MM.1S (cell line): ENCODE data around the gene CX3CL1.

Experiments used
- DNase-seq: peaks from one replicate; pipeline ENCODE4 v3.0.0-alpha.2; 2015
- H2AFZ ChIP-seq: fragments of 300-600 bp; sonication (generic); 2 replicates; pipeline ENCODE4 v1.6.0; 2016; ENCODE audit warnings: antibody characterized with exemption, low read length
- H3F3A ChIP-seq: fragments of 300-600 bp; sonication (generic); 2 replicates; pipeline ENCODE4 v1.6.1; 2016; ENCODE audit warnings: mild to moderate bottlenecking, antibody characterized with exemption, low read length, moderate library complexity, mixed read lengths; ENCODE audit not compliant: insufficient read depth
- H3K27ac ChIP-seq: fragments of 300-600 bp; sonication (generic); 2 replicates; pipeline ENCODE4 v1.5.1; 2016; ENCODE audit warnings: mild to moderate bottlenecking, low read length
- H3K27me3 ChIP-seq: fragments of 300-600 bp; sonication (generic); replicated peaks from 2 replicates; pipeline ENCODE4 v1.6.0; 2016; ENCODE audit warnings: low read length; ENCODE audit not compliant: insufficient read depth
- H3K36me3 ChIP-seq: fragments of 300-600 bp; sonication (generic); replicated peaks from 2 replicates; pipeline ENCODE4 v1.6.1; 2016; ENCODE audit warnings: mild to moderate bottlenecking, low read length, mixed read lengths; ENCODE audit not compliant: insufficient read depth
- H3K4me1 ChIP-seq: fragments of 300-600 bp; sonication (generic); 2 replicates; pipeline ENCODE4 v1.6.1; 2016; ENCODE audit warnings: low read length, mixed read lengths
- H3K4me2 ChIP-seq: fragments of 300-600 bp; sonication (generic); 2 replicates; pipeline ENCODE4 v1.6.0; 2016; ENCODE audit warnings: low read depth, low read length
- H3K4me3 ChIP-seq: fragments of 300-600 bp; sonication (generic); 2 replicates; pipeline ENCODE4 v1.5.1; 2016; ENCODE audit warnings: low read length, mixed read lengths
- H3K79me2 ChIP-seq: fragments of 300-600 bp; sonication (generic); 2 replicates; pipeline ENCODE4 v1.6.1; 2016; ENCODE audit warnings: mixed run types, low read length, mixed read lengths
- H3K9ac ChIP-seq: fragments of 300-600 bp; sonication (generic); 2 replicates; pipeline ENCODE4 v1.6.1; 2016; ENCODE audit warnings: low read length, mixed read lengths
- H3K9me2 ChIP-seq: fragments of 300-600 bp; sonication (generic); replicated peaks from 2 replicates; pipeline ENCODE4 v1.6.1; 2016; ENCODE audit warnings: mild to moderate bottlenecking, low read length, mixed read lengths; ENCODE audit not compliant: insufficient read depth
- H3K9me3 ChIP-seq: fragments of 300-600 bp; sonication (generic); replicated peaks from 2 replicates; pipeline ENCODE4 v1.6.1; 2016; ENCODE audit warnings: mild to moderate bottlenecking, low read length, mixed read lengths; ENCODE audit not compliant: insufficient read depth
- H4K20me1 ChIP-seq: fragments of 300-600 bp; sonication (generic); 2 replicates; pipeline ENCODE4 v1.6.1; 2016; ENCODE audit warnings: mild to moderate bottlenecking, low read length, moderate library complexity, mixed read lengths; ENCODE audit not compliant: insufficient read depth
- CTCF ChIP-seq: fragments of 300-600 bp; sonication (generic); IDR thresholded peaks from 2 replicates; pipeline ENCODE4 v1.5.1; 2016; ENCODE audit warnings: antibody characterized with exemption, low read length, mixed read lengths
- EZH2 ChIP-seq: fragments of 300-600 bp; sonication (generic); optimal IDR thresholded peaks from 2 replicates; pipeline ENCODE3; 2017; ENCODE audit warnings: low read depth, mild to moderate bottlenecking, antibody characterized with exemption, low read length, mixed read lengths
- EZH2phosphoT487 ChIP-seq: fragments of 300-600 bp; sonication (generic); IDR thresholded peaks from 2 replicates; pipeline ENCODE4 v1.6.1; 2018; ENCODE audit warnings: antibody characterized with exemption, low read length

Gene CX3CL1

DNA sequence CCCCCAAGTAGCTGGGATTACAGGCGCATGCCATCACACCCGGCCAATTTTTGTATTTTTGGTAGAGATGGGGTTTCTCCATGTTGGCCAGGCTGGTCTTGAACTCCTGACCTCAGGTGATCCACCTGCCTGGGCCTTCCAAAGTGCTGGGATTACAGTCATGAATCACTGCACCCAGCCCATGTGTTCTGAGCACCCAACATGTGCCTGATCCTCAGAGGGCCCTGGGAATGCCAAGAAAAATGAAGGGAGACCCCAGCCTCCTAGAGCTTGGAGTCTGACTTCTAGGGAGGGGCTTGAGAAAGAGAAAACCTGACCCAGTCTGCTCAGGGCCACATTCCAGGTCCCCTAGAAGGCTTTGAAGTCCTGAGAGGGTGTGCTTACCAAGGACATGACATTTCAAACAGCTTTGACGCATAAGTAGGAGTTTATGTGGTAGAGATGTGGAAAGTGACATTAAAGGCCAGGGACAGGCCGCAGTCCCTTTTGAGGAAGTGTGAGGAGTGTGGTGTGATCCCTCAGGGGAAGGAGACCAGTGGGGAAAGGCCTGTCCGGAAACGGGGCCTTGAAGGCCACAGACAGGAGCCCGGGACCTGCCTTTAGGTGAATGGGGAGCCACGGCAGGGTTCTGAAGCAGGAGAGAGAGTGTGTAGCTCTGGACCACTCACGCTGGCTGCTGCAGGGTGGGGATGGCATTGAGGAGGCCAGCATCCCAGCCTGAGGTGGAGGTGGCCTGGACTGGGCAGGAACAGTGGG, 14.8 kb upstream of the CX3CL1 start:
- Histone ChIP-seq H3K36me3 (no peaks in the 10 kb centered on the region), H2AFZ (no peak overlapping the region), H4K20me1 (no peaks in the 10 kb centered on the region), H3K4me2 (no peak overlapping the region), H3K27ac (no peak overlapping the region), H3K9ac (no peak overlapping the region), H3K27me3 (no peaks in the 10 kb centered on the region), H3K4me3 (no peak overlapping the region), H3K9me3 (no peaks in the 10 kb centered on the region), H3K9me2 (no peaks in the 10 kb centered on the region), H3K4me1 (no peaks in the 10 kb centered on the region), H3K79me2 (no peaks in the 10 kb centered on the region), H3F3A (no peaks in the 10 kb centered on the region)
- TF ChIP-seq CTCF = no peak
- TF ChIP-seq EZH2phosphoT487 = no peak
- no peak for TF ChIP-seq EZH2
- DNase-seq = no peak

DNA sequence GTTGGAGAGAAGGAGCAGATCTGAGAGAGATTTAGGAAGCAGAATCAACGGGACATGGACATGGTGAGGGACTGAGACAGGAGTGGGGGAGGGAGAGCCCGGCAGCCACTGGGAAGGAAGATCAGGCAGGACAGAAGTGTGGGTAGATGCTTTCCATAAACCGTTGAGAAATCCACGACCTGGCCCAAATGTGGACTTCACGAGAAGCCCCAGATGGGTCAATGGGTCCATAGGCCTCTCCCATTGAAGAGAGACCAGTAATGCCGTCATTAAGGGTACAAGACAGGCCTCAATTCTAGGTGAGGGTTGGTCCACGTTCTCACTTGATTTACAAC, 14.2 kb upstream of the CX3CL1 start:
- no peak overlapping the region for H3K27ac ChIP-seq
- H3K9ac ChIP-seq = no peak overlapping the region

DNA sequence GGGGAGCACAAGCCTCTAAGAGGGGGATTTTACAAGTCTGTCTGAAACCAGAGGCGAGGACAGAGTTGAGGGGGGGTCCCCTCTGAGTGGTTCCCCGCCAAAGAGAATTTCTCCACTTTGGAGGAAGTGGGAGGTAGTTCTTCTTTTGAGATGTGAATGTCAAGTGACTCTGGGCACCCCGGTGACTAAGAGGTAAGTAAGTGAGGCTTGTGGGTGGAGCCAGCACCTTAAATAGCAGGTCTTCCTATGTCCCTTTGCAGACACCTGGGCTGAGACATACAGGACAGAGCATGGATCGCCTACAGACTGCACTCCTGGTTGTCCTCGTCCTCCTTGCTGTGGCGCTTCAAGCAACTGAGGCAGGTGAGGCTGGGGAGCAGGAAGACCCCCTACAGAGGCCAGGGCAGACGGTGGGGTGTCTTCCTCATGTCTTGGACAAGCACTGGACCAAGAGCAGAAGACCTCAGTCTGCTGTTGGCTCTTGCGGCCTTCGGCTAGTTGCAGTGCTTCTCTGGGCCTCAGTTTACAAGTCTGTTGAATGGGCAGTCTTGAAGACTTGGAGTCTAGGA, 13.7 kb upstream of the CX3CL1 start, which contains the start of gene CCL22:
Gene CCL22, plus strand, starts transcription at position 257 of the 569 bp plus-strand sequence. Its CDS starts 34 bp downstream, at position 291.
- no peak within 1 kb of the TSS for H2AFZ ChIP-seq
- DNase-seq = no peak

More for the DNA sequence above, 14.2 kb upstream of the CX3CL1 start:
- H3K4me2 ChIP-seq = no peak overlapping the region
- no peak overlapping the region for H2AFZ ChIP-seq
- H3K9me3 ChIP-seq = no peaks in the 10 kb centered on the region
- H4K20me1 ChIP-seq = no peaks in the 10 kb centered on the region
- no peaks in the 10 kb centered on the region for H3K9me2 ChIP-seq
- H3K79me2 ChIP-seq = no peaks in the 10 kb centered on the region
- DNase-seq = no peak
- TF ChIP-seq EZH2phosphoT487 (no peak), EZH2 (no peak), CTCF (no peak)
- H3K4me3 ChIP-seq = no peak overlapping the region
- H3K27me3 ChIP-seq = no peaks in the 10 kb centered on the region
- no peaks in the 10 kb centered on the region for H3F3A ChIP-seq
- no peaks in the 10 kb centered on the region for H3K36me3 ChIP-seq
- H3K4me1 ChIP-seq = no peaks in the 10 kb centered on the region

More for the DNA sequence above, 13.7 kb upstream of the CX3CL1 start, which contains the start of gene CCL22:
- Histone ChIP-seq H3K27me3 (no peaks in the 10 kb centered on the region), H3K9ac (no peak within 1 kb of the TSS), H3K4me2 (no peak within 1 kb of the TSS), H3K4me1 (no peaks in the 10 kb centered on the region), H3K36me3 (no peaks in the 10 kb centered on the region), H3K27ac (no peak within 1 kb of the TSS), H3K9me3 (no peaks in the 10 kb centered on the region), H4K20me1 (no peaks in the 10 kb centered on the region), H3K9me2 (no peaks in the 10 kb centered on the region), H3K79me2 (no peaks in the 10 kb centered on the region), H3F3A (no peaks in the 10 kb centered on the region), H3K4me3 (no peak within 1 kb of the TSS)
- no peak for TF ChIP-seq EZH2
- no peak for TF ChIP-seq EZH2phosphoT487
- no peak for TF ChIP-seq CTCF
